ENCODE measurements around the gene LAPTM5.

The LAPTM5 gene

DNA sequence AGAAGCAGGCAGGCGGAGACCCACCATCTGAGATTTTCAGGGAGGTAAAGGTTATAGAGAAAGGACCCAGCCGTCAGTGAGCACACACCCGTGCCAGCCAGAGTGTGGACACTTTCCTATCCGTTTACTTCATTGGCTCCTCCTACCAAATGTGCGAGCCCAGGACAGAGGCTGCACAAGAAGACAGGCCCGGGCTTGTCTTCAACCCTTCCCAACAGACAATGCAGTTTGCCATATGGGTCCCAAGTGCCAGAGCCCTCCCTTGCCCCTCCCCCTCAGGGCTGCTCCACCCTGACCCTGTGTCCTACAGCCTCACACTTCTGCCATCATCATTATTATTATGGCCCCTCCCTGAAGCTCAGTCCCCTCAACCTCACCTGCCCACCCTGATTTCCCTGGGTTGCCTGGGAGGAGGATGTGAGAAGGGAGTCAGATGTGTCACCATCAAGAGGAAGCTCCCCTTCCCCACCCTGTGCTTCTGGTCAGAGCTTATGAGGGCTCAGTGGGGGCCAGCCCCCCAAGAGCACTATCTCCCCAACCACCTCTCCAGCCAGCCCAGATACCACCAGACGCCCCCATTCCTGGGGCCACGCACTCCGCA, 9.4 kb downstream of the LAPTM5 start:
- TF ChIP-seq CTCF (IDR thresholded peaks at IDR 0.05), result no peak

GRCh38 chr1:30747033-30748008, 10.3 kb downstream of the LAPTM5 start:
- TF ChIP-seq CTCF (IDR thresholded peaks at IDR 0.05), result no peak

DNA sequence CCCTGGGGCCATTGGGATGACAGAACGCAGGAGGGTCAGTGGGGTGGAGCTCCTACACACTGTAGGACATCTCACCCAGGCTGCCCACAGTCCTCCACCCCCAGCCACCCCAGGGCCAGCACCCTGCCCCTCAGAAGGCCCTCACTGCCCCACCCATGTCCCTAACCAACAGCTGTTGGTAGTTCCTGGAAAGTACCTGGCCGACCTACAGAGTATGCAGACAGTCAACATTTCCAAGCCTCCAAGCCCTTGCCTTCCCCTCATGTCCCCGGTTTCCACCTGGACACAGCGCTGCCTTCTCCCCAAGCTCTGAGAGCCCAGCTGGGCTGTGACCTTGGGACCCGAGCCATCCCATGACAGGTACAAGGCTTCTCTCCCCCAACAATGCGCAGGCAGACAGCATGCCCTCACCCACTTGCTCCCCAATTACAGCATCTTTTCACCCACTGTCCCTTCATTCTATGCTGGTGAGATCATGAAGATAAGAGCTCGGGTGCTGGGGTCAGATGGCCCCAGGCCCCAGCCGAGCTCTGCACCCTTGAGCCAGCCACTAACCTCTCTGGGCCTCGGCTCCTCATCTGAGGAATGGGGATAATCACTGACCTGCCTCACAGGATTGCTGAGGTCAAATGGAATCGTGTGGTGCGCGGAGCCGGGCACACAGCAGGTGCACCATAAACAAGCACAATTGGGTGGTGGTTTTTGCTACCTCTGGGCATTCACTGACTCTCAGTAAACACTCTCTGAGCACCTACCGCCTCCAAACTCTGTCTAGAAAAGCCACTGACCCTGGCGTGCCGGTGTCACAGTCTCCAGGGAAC, 11.2 kb downstream of the LAPTM5 start:
- no peak for TF ChIP-seq CTCF (IDR thresholded peaks at IDR 0.05)

DNA sequence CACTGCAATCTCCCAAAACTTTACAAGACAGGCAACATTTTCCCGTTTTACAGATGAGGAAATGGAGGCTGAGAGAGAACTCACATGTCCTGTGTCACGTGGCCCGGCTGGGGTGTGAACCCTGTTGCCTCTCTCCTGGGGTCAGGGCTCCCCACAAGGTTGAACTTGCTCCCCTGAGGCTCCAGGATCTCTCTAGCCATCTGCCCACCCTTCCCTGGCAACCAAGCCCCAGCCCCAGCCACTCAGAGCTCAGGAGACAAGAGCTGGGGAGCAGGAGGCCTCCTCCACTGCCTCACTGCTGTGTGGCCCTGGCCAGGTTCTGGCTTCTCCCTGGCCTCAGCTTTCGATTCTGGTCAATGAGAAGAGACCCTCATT, 11.8 kb downstream of the LAPTM5 start:
- no peak for TF ChIP-seq CTCF (IDR thresholded peaks at IDR 0.05)

DNA sequence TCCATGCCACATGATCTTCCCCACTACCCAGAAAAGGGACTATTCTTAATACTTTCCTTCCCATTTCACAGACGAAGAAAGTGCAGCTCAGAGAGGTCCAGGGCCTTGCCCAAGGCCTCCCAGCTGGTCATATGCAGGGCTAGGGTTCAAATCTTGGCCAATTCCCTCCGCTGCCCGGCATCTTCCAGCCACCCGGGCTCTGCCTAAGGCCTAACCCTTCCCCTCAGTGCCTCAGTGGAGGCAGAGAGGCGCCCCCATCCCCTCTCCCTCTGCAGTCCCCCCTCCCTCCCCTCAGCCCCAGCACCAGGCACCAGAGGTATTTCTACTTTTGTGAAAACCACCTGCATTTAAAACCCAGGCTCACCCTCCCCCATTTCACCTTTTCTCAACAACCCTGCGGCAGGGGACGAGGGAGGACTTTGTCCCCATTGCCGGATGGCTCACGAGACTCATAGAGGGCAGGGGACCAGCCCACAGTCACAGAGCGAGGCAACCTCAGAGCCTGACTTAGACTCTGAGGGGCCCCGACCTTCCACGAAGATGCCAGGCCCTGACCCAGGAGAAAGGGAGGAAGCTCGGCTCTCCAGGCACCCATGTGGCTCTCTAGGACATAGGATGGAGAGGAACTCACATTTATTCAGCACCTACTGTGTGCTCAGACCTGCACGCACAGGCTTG, 12.3 kb downstream of the LAPTM5 start:
- no peak for TF ChIP-seq CTCF (IDR thresholded peaks at IDR 0.05)

DNA sequence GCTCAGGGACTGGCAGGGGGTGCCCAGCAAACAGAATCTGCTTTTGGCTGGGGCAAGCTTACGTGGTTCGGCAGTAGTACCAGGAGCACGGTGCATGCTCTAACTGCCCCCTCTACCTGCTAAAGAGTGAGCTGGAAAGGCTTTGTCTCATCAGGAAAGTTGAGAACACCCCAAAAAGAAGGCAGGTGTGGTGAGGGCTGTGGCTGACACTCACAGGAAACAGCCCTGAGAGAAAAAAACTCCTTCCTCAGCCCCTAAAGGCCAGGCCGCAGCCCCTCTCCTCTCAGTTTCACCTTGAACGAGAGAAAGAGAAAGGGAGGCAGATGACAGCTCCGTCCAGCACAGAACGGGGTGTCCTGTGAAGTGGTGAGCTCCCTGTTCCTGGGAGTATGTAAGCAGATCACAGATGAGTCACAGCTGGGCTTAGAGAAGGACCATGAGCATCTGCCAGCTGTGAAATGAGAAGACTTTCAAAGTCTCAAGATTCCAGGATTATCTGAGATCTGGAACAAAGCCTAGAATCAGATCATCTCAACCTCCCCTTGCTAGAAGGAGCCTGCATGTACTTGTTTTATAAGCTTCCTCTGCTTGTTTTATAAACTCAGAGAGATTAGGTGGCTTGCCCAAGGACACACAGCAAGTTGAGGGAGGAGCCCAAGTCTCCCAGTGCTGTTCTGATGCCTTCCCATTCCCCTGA, 13.4 kb downstream of the LAPTM5 start:
- no peak for TF ChIP-seq CTCF (IDR thresholded peaks at IDR 0.05)

Measured in LNCAP (cell line).